K562 (cell line): ENCODE data around the gene SLBP. TPM values are rescaled to one million over a fixed set of nuclear protein-coding genes. Genes with fewer than 3 reads are reported as not detected.

Experiments
- ATAC-seq: fragments of 200-7000 bp; cut with Tn5 transposase; 3 replicates; pipeline ENCODE4 v1.9.1; 2020; ENCODE audit warnings: moderate library complexity
- BruUV-seq: library from RNA; stranded (reverse); fragments of 400-500 nt; replicated peaks from 2 replicates; lab custom pipeline; 2021; lab: Mats Ljungman, UMichigan
- CTCF ChIA-PET: fragments of 300-600 bp; formaldehyde crosslinking; extraction: SDS; loops from one replicate; lab custom pipeline; 2021; ENCODE audit warnings: low intra/inter-chr PET ratio; lab: Yijun Ruan, JAX
- POLR2A ChIA-PET: fragments of 300-600, 350-650 bp; sonication (Branson Sonifier 250); formaldehyde crosslinking; extraction: SDS; loops from one replicate; lab custom pipeline; 2021; ENCODE audit warnings: antibody characterized with exemption, inconsistent platforms; lab: Yijun Ruan, JAX
- DNase-seq, 4 experiments: peaks; one replicate each; pipeline versions ENCODE4 v3.0.0 to v3.0.0-alpha.2; 2011 to 2018; ENCODE audit warnings: low spot score in 3 of 4, mixed read lengths in 3 of 4; ENCODE audit errors: extremely low read depth in 1 of 4
- FAIRE-seq: peaks from 2 replicates; lab custom pipeline; 2011; peaks lifted over from hg19 to GRCh38; lab: Jason Lieb, UNC
- H2AFZ ChIP-seq: 2 replicates; pipeline ENCODE4 v1.6.0; 2011; ENCODE audit warnings: low read depth, low read length, control low read depth, inconsistent platforms
- H3K27ac ChIP-seq: fragments of 200-600 bp; 3 replicates; pipeline ENCODE4 v1.8.0; 2011; ENCODE audit warnings: low read depth, mild to moderate bottlenecking, control low read depth, inconsistent platforms, low read length, moderate library complexity, mixed read lengths; ENCODE audit errors: extremely low read depth
- H3K27me3 ChIP-seq, 2 experiments: fragments of 300-600 bp in 1 of 2; 2 replicates in 1 of 2; 3 replicates in 1 of 2; pipeline versions ENCODE4 v1.6.0 to v1.8.0; 2011; ENCODE audit warnings: inconsistent platforms in 2 of 2, low read length in 2 of 2, mild to moderate bottlenecking in 1 of 2, mixed read lengths in 1 of 2, moderate library complexity in 1 of 2; ENCODE audit not compliant: control insufficient read depth in 2 of 2, insufficient read depth in 2 of 2
- H3K36me3 ChIP-seq: fragments of 300-600 bp; 3 replicates; pipeline ENCODE4 v1.8.0; 2011; ENCODE audit warnings: mild to moderate bottlenecking, low read length, inconsistent platforms; ENCODE audit not compliant: control insufficient read depth, insufficient read depth
- H3K4me1 ChIP-seq, 2 experiments: fragments of 200-600 bp in 1 of 2; replicated peaks in 1 of 2; 2 replicates in 1 of 2; 3 replicates in 1 of 2; pipeline versions ENCODE4 v1.5.1 to v1.8.0; 2011; ENCODE audit warnings: inconsistent platforms in 2 of 2, low read length in 2 of 2, mild to moderate bottlenecking in 1 of 2, mixed read lengths in 1 of 2, moderate library complexity in 1 of 2; ENCODE audit not compliant: control insufficient read depth in 2 of 2, insufficient read depth in 2 of 2
- H3K4me2 ChIP-seq: 2 replicates; pipeline ENCODE4 v1.6.1; 2011; ENCODE audit warnings: low read length, control low read depth, inconsistent platforms, mixed read lengths; ENCODE audit not compliant: insufficient read depth
- H3K4me3 ChIP-seq: fragments of 200-600 bp; sonication (generic), shearing (Covaris generic); 2 replicates; pipeline ENCODE4 v1.5.1; 2016; ENCODE audit warnings: control low read depth, inconsistent platforms
- H3K79me2 ChIP-seq: fragments of 200-600 bp; 3 replicates; pipeline ENCODE4 v1.8.0; 2011; ENCODE audit warnings: low read length, inconsistent platforms; ENCODE audit not compliant: control insufficient read depth, insufficient read depth
- H3K9ac ChIP-seq, 2 experiments: 2 replicates each; pipeline versions ENCODE4 v1.6.0 to v1.6.1; 2011; ENCODE audit warnings: low read depth in 2 of 2, low read length in 2 of 2, control low read depth in 1 of 2, inconsistent platforms in 1 of 2, mild to moderate bottlenecking in 1 of 2, mixed read lengths in 1 of 2; ENCODE audit not compliant: insufficient read depth in 1 of 2
- H3K9me1 ChIP-seq: one replicate; pipeline ENCODE4 v1.6.0; 2011; ENCODE audit warnings: inconsistent platforms, mild to moderate bottlenecking, low read length, moderate library complexity; ENCODE audit not compliant: control insufficient read depth, insufficient read depth
- H3K9me3 ChIP-seq: replicated peaks from 2 replicates; pipeline ENCODE4 v1.5.1; 2011; ENCODE audit warnings: low read depth, low read length, inconsistent platforms; ENCODE audit not compliant: control insufficient read depth, insufficient read depth
- H4K20me1 ChIP-seq: replicated peaks from 2 replicates; pipeline ENCODE4 v1.6.1; 2011; ENCODE audit warnings: low read length, inconsistent platforms, mixed read lengths; ENCODE audit not compliant: control insufficient read depth, insufficient read depth
- CBX3 ChIP-seq, 2 experiments: IDR thresholded peaks; 1 replicate in 1 of 2; 2 replicates in 1 of 2; pipeline ENCODE4 v1.6.1; 2012; ENCODE audit warnings: inconsistent platforms in 2 of 2, low read length in 2 of 2, borderline replicate concordance in 1 of 2, control low read depth in 1 of 2
- FOXA3 ChIP-seq, 2 experiments: fragments of 450-650 bp in 1 of 2; sonication (generic) in 1 of 2; formaldehyde crosslinking; IDR thresholded peaks in 1 of 2; conservative IDR thresholded peaks in 1 of 2; 2 replicates each; pipeline versions ENCODE4 v1.4.0 to v1.8.0; 2020 to 2022; ENCODE audit warnings: mild to moderate bottlenecking in 2 of 2, missing genetic modification reagents in 1 of 2
- MBD1 ChIP-seq: fragments of 250-450 bp; sonication (Bioruptor Pico); IDR thresholded peaks from 2 replicates; pipeline ENCODE4 v1.8.0; 2022; ENCODE audit warnings: inconsistent platforms
- POLR2A ChIP-seq: fragments of 450-650 bp; conservative IDR thresholded peaks from 2 replicates; pipeline ENCODE4 v1.6.1; 2016
- PYGO2 ChIP-seq: fragments of 450-650 bp; IDR thresholded peaks from 2 replicates; pipeline ENCODE4 v1.6.1; 2016; ENCODE audit warnings: mild to moderate bottlenecking, missing genetic modification characterization, moderate library complexity, missing compliant biosample characterization
- RCOR1 ChIP-seq, 2 experiments: IDR thresholded peaks; 2 replicates each; pipeline ENCODE4 v1.6.1; 2012; ENCODE audit warnings: low read depth in 2 of 2, low read length in 2 of 2, borderline replicate concordance in 1 of 2, improper control_type of control experiment in 1 of 2
- ZBTB2 ChIP-seq: fragments of 450-650 bp; IDR thresholded peaks from 2 replicates; pipeline ENCODE4 v1.6.1; 2016; ENCODE audit warnings: antibody characterized with exemption
- WGBS: fragments of 100-300 bp; shearing (Covaris generic); methylation state at CpG from one replicate; pipeline ENCODE4 v1.1.6; 2016; ENCODE audit warnings: low coverage, mixed read lengths; ENCODE audit not compliant: insufficient coverage; ENCODE audit errors: missing lambda C conversion rate; 5-methylcytosine and 5-hydroxymethylcytosine counted together
- in situ Hi-C: fragments of 300-500 bp; cut with MboI; formaldehyde crosslinking; loops from 4 replicates; pipeline ENCODE4 v1.15.0; 2018; ENCODE audit warnings: inconsistent platforms, mixed read lengths
- intact Hi-C: fragments of 100-400 bp; cut with micrococcal nuclease; formaldehyde crosslinking; loops from 2 replicates; pipeline ENCODE4 v1.14.2; 2022
- polyA plus RNA-seq, 8 experiments: library from polyadenylated mRNA; depleted of rRNA in 4 of 8; stranded (reverse) in 5 of 8; unstranded in 3 of 8; fragments of >200 nt; fragmentation: Nextera tagmentation in 2 of 8; fragmentation: Illumina TruSeq in 1 of 8; extraction: Ambion mirVana in 2 of 8; extraction: Trizol in 1 of 8; gene quantifications; 2 replicates each; pipeline versions ENCODE4 v1.2.1 to v1.2.3, GENCODE V29; 2011 to 2014; ENCODE audit warnings: inconsistent platforms in 1 of 8, missing spikeins in 1 of 8
- total RNA-seq, 7 experiments: library from RNA; depleted of rRNA in 6 of 7; stranded (reverse); fragments of >200 nt in 6 of 7; fragmentation: Illumina TruSeq in 2 of 7; extraction: Trizol in 2 of 7; gene quantifications; 2 replicates each; pipeline versions ENCODE4 v1.2.1 to v1.2.3, GENCODE V29; 2011 to 2021; ENCODE audit warnings: low replicate concordance in 1 of 7

Gene SLBP
- total and polyA plus RNA-seq, 9 of the 15 experiments (the other 6 are each of a cell fraction or from before 2014, with no cell fraction given) = 49.4 to 221 (median 162) TPM

- TF ChIP-seq ZBTB2 (no peak), CBX3 (IDR thresholded peaks at IDR 0.05; ENCODE audit: borderline replicate concordance in 1 of 2, low read length in 2 of 2) (no peak), RCOR1 (IDR thresholded peaks at IDR 0.05; ENCODE audit: borderline replicate concordance in 1 of 2, low read depth in 2 of 2, low read length in 2 of 2) (no peak), PYGO2 (no peak), MBD1 (CRISPR knock-in tag) (no peak), FOXA3 (CRISPR knock-in tag; conservative IDR thresholded peaks at IDR 0.05 in 1 of 2, IDR thresholded peaks at IDR 0.05 in 1 of 2) (no peak), POLR2A (no peak)
- ATAC-seq (no peak), DNase-seq (no peak), FAIRE-seq (no peak)
- Histone ChIP-seq H2AFZ (no peak overlapping the region), H3K9ac (no peak overlapping the region), H3K9me1 (no peaks in the 10 kb centered on the region), H4K20me1 (no peaks in the 10 kb centered on the region), H3K4me2 (no peak overlapping the region), H3K27me3 (no peaks in the 10 kb centered on the region), H3K4me3 (no peak overlapping the region), H3K79me2 (no peaks in the 10 kb centered on the region), H3K27ac (no peak overlapping the region), H3K9me3 (no peaks in the 10 kb centered on the region), H3K36me3 (no peaks in the 10 kb centered on the region), H3K4me1 (peaks cover 0 to 90% of the 10 kb centered on the region in 2 experiments; a peak in 3 of 5 replicates)
- WGBS = 36% methylated on average over 13 of the region's 25 CpGs
- POLR2A ChIA-PET = no interaction called here
- intact Hi-C loops (no loop called here), in situ Hi-C loops (no loop called here)
- no TSS peak for BruUV-seq
- CTCF ChIA-PET = no interaction called here
Observed at GRCh38 chr4:1760521-1761071, 48.5 kb upstream of the SLBP start.
